Lower leg skin (tissue), 4 donors: ENCODE measurements around the gene CACNB4. TPM values are rescaled to one million over a fixed set of nuclear protein-coding genes. Genes with fewer than 3 reads are reported as not detected.

Experiments
- DNase-seq, 2 donors: peaks; one replicate each; pipeline ENCODE4 v3.0.0-alpha.2; 2019; ENCODE audit warnings: low spot score in 2 of 2
- H3K4me3 ChIP-seq: fragments of 200-600 bp; sonication (generic); 2 replicates; pipeline ENCODE4 v1.5.1; 2017; ENCODE audit warnings: mild to moderate bottlenecking, low read depth; ENCODE audit not compliant: poor library complexity, severe bottlenecking
- POLR2A ChIP-seq, 2 donors: fragments of 450-650 bp; IDR thresholded peaks; one replicate each; pipeline ENCODE4 v1.6.1; 2016 to 2017; ENCODE audit warnings: antibody characterized with exemption in 2 of 2, mild to moderate bottlenecking in 1 of 2, moderate library complexity in 1 of 2
- WGBS, 2 donors: methylation state at CpG; one replicate each; pipeline ENCODE4 v1.1.5; 2018; 5-methylcytosine and 5-hydroxymethylcytosine counted together
- intact Hi-C: fragments of 100-400 bp; cut with DNase I; formaldehyde crosslinking; loops from one replicate; pipeline ENCODE4 v1.15.0; 2023; ENCODE audit warnings: low total_unique reads
- total RNA-seq, 4 donors: library from RNA; depleted of rRNA; stranded (reverse); fragments of >200 nt; gene quantifications; one replicate each; pipeline ENCODE4 v1.1.0, GENCODE V29; 2016
- TF ChIP-seq, protein P1 (sequence below), 3 donors: fragments of 450-650 bp; IDR thresholded peaks; one replicate each; pipeline ENCODE4 v1.5.1; 2016; ENCODE audit warnings: antibody characterized with exemption in 3 of 3, mild to moderate bottlenecking in 3 of 3, moderate library complexity in 2 of 3

The CACNB4 gene
- total RNA-seq, 4 donors from 2014 or later, result 2.4 to 6.3 (median 3.5) TPM

DNA sequence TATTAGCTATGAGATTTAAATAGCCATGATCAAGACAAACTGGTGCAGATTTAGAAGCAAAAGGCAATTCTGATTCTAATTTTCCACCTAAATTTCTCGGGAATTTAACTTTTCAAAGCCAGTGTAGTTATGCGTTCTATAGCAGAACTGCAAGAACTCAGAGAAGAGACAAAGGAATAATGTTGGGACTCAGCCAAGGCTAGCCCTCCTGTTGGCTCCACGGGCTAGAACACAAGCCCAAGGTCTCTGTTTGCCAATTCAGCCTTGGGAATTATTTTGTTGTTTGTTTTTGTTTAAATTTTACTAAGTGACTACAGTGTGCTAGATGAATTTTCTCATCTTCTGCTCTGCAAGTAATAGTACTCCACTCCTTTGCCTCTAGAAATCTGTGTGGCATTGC, 121.2 kb downstream of the CACNB4 start:
- DNase-seq, result no peak
- intact Hi-C loops, result no loop called here
- no peak for TF ChIP-seq POLR2A (IDR thresholded peaks at IDR 0.05)
- TF ChIP-seq, protein P1, sequence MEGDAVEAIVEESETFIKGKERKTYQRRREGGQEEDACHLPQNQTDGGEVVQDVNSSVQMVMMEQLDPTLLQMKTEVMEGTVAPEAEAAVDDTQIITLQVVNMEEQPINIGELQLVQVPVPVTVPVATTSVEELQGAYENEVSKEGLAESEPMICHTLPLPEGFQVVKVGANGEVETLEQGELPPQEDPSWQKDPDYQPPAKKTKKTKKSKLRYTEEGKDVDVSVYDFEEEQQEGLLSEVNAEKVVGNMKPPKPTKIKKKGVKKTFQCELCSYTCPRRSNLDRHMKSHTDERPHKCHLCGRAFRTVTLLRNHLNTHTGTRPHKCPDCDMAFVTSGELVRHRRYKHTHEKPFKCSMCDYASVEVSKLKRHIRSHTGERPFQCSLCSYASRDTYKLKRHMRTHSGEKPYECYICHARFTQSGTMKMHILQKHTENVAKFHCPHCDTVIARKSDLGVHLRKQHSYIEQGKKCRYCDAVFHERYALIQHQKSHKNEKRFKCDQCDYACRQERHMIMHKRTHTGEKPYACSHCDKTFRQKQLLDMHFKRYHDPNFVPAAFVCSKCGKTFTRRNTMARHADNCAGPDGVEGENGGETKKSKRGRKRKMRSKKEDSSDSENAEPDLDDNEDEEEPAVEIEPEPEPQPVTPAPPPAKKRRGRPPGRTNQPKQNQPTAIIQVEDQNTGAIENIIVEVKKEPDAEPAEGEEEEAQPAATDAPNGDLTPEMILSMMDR (IDR thresholded peaks at IDR 0.05), result no peak
- no peak overlapping the region for H3K4me3 ChIP-seq
- WGBS, 2 donors, result 71 to 77% methylated on average over 3 of the region's 3 CpGs

DNA sequence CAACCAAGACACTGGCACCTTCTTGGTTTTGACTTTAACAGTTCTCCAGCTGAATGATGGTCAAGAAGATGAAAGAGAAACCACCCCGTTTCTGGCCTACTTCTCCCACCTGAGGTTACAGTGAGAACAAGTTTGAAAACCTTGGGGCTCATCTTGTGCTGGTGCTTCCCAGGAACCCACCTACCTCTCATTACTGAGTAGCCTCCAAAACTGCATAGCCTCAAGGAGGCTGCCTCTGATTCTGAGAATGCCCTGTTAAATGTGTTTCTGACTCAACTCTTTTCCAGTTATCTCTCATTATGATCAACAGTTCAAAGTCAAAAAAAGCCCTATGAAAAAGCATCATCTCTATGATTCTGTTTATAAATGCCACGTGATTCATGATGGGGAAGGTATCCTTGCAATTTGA, 121.9 kb downstream of the CACNB4 start:
- intact Hi-C loops, result no loop called here
- TF ChIP-seq, protein P1 (IDR thresholded peaks at IDR 0.05), result no peak
- no peak for TF ChIP-seq POLR2A (IDR thresholded peaks at IDR 0.05)
- 85 to 89% methylated on average over 2 of the region's 2 CpGs for WGBS, 2 donors

DNA sequence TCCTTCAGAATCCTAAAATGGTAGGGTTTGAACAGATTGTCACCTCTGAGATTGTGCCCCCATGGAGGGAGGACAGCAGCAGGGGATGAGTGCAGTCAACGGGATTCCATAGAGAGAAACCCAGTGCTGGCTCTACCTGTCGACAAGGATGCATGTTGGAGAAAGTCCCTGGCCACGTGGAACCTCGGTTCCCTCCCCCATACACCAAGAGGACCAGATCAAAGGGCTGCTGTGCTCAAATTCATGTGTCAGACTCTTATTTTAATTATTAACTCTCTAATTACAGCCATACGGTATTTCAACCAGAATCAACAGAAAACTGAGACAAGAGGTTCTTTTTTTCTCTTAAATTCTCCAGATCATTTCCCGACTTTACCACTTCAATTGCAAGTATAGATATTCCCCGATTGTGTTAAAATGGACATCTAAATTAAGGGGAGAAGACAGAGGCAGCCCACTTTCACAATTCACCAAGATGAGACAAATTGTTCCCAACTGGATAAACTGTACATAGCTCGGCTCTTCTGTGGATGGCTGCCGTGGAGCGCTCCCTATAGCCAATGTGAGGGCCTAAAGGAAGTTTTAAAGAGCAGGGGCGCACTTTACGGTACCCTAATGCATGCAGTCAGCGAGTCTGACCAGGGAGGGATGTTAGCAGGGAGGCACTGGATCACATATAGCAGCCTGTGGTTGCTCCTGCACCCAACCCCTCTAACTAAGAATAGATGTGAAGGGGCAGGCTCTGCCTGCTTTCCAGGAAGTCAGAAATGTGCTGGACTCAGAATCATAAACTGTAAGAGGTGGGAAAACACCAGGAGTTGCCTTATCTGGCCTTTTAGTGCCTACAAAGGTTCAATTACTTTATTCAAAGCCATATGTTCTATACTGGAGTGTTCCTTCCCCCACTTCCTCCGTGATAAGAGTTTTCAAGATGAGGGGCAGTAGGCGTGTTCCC, 123.1 kb downstream of the CACNB4 start:
- DNase-seq, result no peak
- H3K4me3 ChIP-seq, result no peak overlapping the region
- TF ChIP-seq, protein P1 (IDR thresholded peaks at IDR 0.05), result no peak
- TF ChIP-seq POLR2A (IDR thresholded peaks at IDR 0.05), result no peak
- 91 to 92% methylated on average over 15 of the region's 15 CpGs for WGBS, 2 donors
- intact Hi-C loops, result no loop called here

More for the DNA sequence above, 121.9 kb downstream of the CACNB4 start:
- DNase-seq, result no peak
- no peak overlapping the region for H3K4me3 ChIP-seq

DNA sequence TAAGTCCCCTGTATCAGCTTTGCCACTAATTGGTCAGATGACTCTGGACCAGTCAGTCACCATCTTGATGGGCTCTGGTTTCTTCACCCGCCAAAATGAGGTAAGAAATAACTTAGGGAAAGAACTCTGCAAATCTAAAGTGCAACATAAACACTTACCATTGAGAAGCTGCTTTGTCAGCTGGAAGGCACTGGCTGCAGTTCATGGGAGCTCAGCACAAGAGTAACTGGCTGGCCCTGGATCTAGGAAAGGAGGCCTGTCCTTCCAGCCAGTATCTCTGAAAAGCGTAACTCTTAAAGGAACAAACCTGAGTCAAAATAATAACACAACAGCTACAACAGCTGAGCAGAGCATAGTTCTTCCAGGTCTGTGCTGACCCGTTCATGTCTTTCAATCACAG, 123.9 kb downstream of the CACNB4 start:
- H3K4me3 ChIP-seq, result no peak overlapping the region
- TF ChIP-seq, protein P1 (IDR thresholded peaks at IDR 0.05), result no peak
- no peak for TF ChIP-seq POLR2A (IDR thresholded peaks at IDR 0.05)
- DNase-seq, result no peak
- WGBS, 2 donors, result 86 to 88% methylated on average over 3 of the region's 3 CpGs
- intact Hi-C loops, result no loop called here

DNA sequence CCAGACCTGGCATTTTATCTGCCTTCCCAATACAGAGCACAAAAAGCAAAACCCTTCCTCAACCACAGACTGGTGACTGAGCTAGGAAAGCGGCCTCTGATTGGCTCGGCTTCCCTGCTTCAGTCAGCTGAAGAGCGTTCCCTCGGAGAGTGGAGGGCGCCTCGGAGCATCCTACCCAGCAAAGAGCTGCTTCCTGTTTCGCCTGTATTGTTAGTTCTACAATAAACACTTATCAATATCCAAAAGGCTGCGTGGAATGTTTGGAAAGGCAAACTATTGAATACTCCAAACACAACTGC, 125.0 kb downstream of the CACNB4 start:
- 10 to 13% methylated on average over 8 of the region's 8 CpGs for WGBS, 2 donors
- DNase-seq, result no peak
- intact Hi-C loops, result no loop called here
- TF ChIP-seq, protein P1 (IDR thresholded peaks at IDR 0.05), result no peak
- TF ChIP-seq POLR2A (IDR thresholded peaks at IDR 0.05), result no peak
- H3K4me3 ChIP-seq, result no peak overlapping the region
